GM19324 (cell line): ENCODE measurements around the gene ACOX3.
"Not testable (repeated sequence)": the region's sequence is repeated elsewhere in the genome, so short reads cannot be mapped to it uniquely, and the experiment has no call there.

ENCODE experiments used
- ATAC-seq: cut with Tn5 transposase; IDR thresholded peaks from one replicate; pipeline ENCODE4 v1.9.1; 2021; ENCODE audit warnings: mild to moderate bottlenecking, moderate library complexity; ENCODE audit not compliant: unreplicated experiment, low FRiP score

The ACOX3 gene

GRCh38 chr4:8343967-8344331 lies 96.6 kb downstream of the ACOX3 start:
- ATAC-seq: no peak

GRCh38 chr4:8343262-8343966 lies 97.1 kb downstream of the ACOX3 start:
- ATAC-seq: no peak

GRCh38 chr4:8342651-8343261 lies 97.8 kb downstream of the ACOX3 start:
- ATAC-seq: no peak

GRCh38 chr4:8341691-8342090 lies 98.8 kb downstream of the ACOX3 start:
- no peak for ATAC-seq

GRCh38 chr4:8341281-8341680 lies 99.2 kb downstream of the ACOX3 start:
- ATAC-seq: not testable (repeated sequence)

- ATAC-seq: no peak
Measured at GRCh38 chr4:8340781-8341241, 99.7 kb downstream of the ACOX3 start.

- ATAC-seq: no peak
Measured at GRCh38 chr4:8338351-8338961, 102.1 kb downstream of the ACOX3 start.

GRCh38 chr4:8336412-8337075 lies 104.0 kb downstream of the ACOX3 start:
- ATAC-seq: no peak

- no peak for ATAC-seq
Measured at GRCh38 chr4:8335848-8336247, 104.7 kb downstream of the ACOX3 start.

GRCh38 chr4:8334786-8335460 lies 105.6 kb downstream of the ACOX3 start:
- ATAC-seq: no peak

GRCh38 chr4:8333726-8334460 lies 106.6 kb downstream of the ACOX3 start:
- ATAC-seq: no peak

GRCh38 chr4:8332891-8333331 lies 107.6 kb downstream of the ACOX3 start:
- ATAC-seq: no peak

GRCh38 chr4:8332038-8332857 lies 108.3 kb downstream of the ACOX3 start:
- ATAC-seq: no peak

- no peak for ATAC-seq
Measured at GRCh38 chr4:8331575-8331955, 109.0 kb downstream of the ACOX3 start.

GRCh38 chr4:8330821-8331574 lies 109.5 kb downstream of the ACOX3 start:
- no peak for ATAC-seq

GRCh38 chr4:8329859-8330761 lies 110.4 kb downstream of the ACOX3 start:
- no peak for ATAC-seq

- ATAC-seq: no peak
Measured at GRCh38 chr4:8329560-8329858, 111.0 kb downstream of the ACOX3 start.
